K562 (cell line): ENCODE results near the gene DTX2. TPM values are rescaled to one million over a fixed set of nuclear protein-coding genes. Genes with fewer than 3 reads are reported as not detected.
A peak's percentile ranks its signal among the peaks of the same experiment; 100 is the strongest.
"Not testable (repeated sequence)": the region's sequence is repeated elsewhere in the genome, so short reads cannot be mapped to it uniquely, and the experiment has no call there.

Source experiments
- E2F3 ChIP-seq: fragments of 250-450 bp; sonication (Bioruptor Pico); IDR thresholded peaks from 2 replicates; pipeline ENCODE4 v1.4.0; 2020; ENCODE audit warnings: mild to moderate bottlenecking
- GABPA ChIP-seq: fragments of 200-800 bp; sonication (Bioruptor generic); conservative IDR thresholded peaks from 2 replicates; pipeline ENCODE4 v1.6.1; 2016; ENCODE audit warnings: low read depth, missing genetic modification characterization, missing compliant biosample characterization
- MBD2 ChIP-seq: sonication (generic); IDR thresholded peaks from 2 replicates; pipeline ENCODE4 v1.6.1; 2016; ENCODE audit warnings: low read depth, borderline replicate concordance
- MYC ChIP-seq, 2 experiments: fragments of 250-450 bp in 1 of 2; sonication (Bioruptor Pico) in 1 of 2; IDR thresholded peaks; 2 replicates each; pipeline versions ENCODE4 v1.5.1 to v1.6.1; 2012 to 2021; ENCODE audit warnings: low read depth in 2 of 2, borderline replicate concordance in 1 of 2, improper control_type of control experiment in 1 of 2, low read length in 1 of 2, mild to moderate bottlenecking in 1 of 2, moderate library complexity in 1 of 2
- NR2C2 ChIP-seq, 2 experiments: fragments of 200-800 bp in 1 of 2; sonication (Bioruptor generic) in 1 of 2; sonication (generic) in 1 of 2; formaldehyde crosslinking in 1 of 2; IDR thresholded peaks; 2 replicates each; pipeline versions ENCODE4 v1.6.1 to v1.8.0; 2016 to 2022; ENCODE audit warnings: mild to moderate bottlenecking in 1 of 2, missing compliant biosample characterization in 1 of 2, missing genetic modification characterization in 1 of 2, missing genetic modification reagents in 1 of 2
- NR3C1 ChIP-seq: sonication (generic); formaldehyde crosslinking; IDR thresholded peaks from 2 replicates; pipeline ENCODE4 v1.8.1; 2022; ENCODE audit warnings: missing genetic modification reagents
- POLR2A ChIP-seq: fragments of 450-650 bp; conservative IDR thresholded peaks from 2 replicates; pipeline ENCODE4 v1.6.1; 2016
- TGIF2 ChIP-seq: sonication (generic); formaldehyde crosslinking; IDR thresholded peaks from 2 replicates; pipeline ENCODE4 v1.8.1; 2022; ENCODE audit warnings: mild to moderate bottlenecking, missing genetic modification reagents, moderate library complexity
- TRIM24 ChIP-seq, 2 experiments: fragments of 450-650 bp; IDR thresholded peaks; 2 replicates each; pipeline ENCODE4 v1.6.1; 2016
- ZNF133 ChIP-seq: fragments of 250-450 bp; sonication (Bioruptor Pico); IDR thresholded peaks from 2 replicates; pipeline ENCODE4 v1.4.0; 2020; ENCODE audit warnings: mild to moderate bottlenecking
- polyA plus RNA-seq, 8 experiments: library from polyadenylated mRNA; depleted of rRNA in 4 of 8; stranded (reverse) in 5 of 8; unstranded in 3 of 8; fragments of >200 nt; fragmentation: Nextera tagmentation in 2 of 8; fragmentation: Illumina TruSeq in 1 of 8; extraction: Ambion mirVana in 2 of 8; extraction: Trizol in 1 of 8; gene quantifications; 2 replicates each; pipeline versions ENCODE4 v1.2.1 to v1.2.3, GENCODE V29; 2011 to 2014; ENCODE audit warnings: inconsistent platforms in 1 of 8, missing spikeins in 1 of 8
- total RNA-seq, 7 experiments: library from RNA; depleted of rRNA in 6 of 7; stranded (reverse); fragments of >200 nt in 6 of 7; fragmentation: Illumina TruSeq in 2 of 7; extraction: Trizol in 2 of 7; gene quantifications; 2 replicates each; pipeline versions ENCODE4 v1.2.1 to v1.2.3, GENCODE V29; 2011 to 2021; ENCODE audit warnings: low replicate concordance in 1 of 7
- TF ChIP-seq, protein P1 (sequence below): fragments of 450-650 bp; IDR thresholded peaks from 2 replicates; pipeline ENCODE4 v1.6.1; 2016; ENCODE audit warnings: mild to moderate bottlenecking, moderate library complexity
- TF ChIP-seq, protein P2 (sequence below): sonication (generic); formaldehyde crosslinking; IDR thresholded peaks from 2 replicates; pipeline ENCODE4 v1.8.0; 2022; ENCODE audit warnings: missing genetic modification reagents, mild to moderate bottlenecking, borderline replicate concordance

DTX2 gene
- total and polyA plus RNA-seq, 9 of the 15 experiments (the other 6 are each of a cell fraction or from before 2014, with no cell fraction given): 0.20 to 31.5 (median 9.8) TPM

DNA sequence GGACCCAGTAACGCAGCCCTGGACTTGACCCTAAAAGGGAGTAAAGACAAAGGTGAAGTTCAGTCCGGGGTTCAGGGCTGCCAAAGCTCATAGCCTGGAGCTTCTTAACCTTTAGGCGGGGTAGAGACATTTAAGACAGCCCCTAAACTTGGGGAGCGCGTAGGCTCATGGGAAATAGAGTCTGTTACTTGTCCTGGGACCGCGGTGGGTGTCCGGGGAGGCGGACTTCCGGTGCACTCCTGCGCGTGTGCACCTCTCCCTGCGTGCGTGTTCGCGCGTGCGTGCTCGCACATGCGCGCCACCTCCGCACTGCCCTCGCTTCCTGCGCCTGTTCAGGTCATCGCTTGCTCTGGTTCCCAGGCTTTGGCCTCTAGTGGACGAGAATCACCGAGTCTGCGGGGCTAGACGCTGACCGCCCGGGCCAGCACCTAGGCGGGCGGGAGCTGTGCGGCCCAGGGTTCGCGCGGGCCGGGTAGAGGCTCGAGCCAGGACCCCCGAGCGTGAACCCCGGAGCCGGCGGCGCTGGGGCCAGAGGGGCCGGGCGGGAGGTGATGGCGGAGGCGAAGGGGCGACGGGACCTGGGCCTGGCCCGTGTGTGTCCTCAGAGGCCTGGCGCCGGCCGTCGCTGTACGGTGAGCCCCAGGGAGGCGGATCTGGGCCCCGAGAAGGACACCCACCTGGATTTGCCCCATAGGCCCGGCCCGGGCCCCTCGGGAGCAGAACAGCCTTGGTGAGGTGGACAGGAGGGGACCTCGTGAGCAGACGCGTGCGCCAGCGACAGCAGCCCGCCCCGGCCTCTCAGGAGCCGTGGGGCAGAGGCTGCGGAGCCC is 87.7 kb downstream of the DTX2 start (continued):
- TF ChIP-seq, protein P1, sequence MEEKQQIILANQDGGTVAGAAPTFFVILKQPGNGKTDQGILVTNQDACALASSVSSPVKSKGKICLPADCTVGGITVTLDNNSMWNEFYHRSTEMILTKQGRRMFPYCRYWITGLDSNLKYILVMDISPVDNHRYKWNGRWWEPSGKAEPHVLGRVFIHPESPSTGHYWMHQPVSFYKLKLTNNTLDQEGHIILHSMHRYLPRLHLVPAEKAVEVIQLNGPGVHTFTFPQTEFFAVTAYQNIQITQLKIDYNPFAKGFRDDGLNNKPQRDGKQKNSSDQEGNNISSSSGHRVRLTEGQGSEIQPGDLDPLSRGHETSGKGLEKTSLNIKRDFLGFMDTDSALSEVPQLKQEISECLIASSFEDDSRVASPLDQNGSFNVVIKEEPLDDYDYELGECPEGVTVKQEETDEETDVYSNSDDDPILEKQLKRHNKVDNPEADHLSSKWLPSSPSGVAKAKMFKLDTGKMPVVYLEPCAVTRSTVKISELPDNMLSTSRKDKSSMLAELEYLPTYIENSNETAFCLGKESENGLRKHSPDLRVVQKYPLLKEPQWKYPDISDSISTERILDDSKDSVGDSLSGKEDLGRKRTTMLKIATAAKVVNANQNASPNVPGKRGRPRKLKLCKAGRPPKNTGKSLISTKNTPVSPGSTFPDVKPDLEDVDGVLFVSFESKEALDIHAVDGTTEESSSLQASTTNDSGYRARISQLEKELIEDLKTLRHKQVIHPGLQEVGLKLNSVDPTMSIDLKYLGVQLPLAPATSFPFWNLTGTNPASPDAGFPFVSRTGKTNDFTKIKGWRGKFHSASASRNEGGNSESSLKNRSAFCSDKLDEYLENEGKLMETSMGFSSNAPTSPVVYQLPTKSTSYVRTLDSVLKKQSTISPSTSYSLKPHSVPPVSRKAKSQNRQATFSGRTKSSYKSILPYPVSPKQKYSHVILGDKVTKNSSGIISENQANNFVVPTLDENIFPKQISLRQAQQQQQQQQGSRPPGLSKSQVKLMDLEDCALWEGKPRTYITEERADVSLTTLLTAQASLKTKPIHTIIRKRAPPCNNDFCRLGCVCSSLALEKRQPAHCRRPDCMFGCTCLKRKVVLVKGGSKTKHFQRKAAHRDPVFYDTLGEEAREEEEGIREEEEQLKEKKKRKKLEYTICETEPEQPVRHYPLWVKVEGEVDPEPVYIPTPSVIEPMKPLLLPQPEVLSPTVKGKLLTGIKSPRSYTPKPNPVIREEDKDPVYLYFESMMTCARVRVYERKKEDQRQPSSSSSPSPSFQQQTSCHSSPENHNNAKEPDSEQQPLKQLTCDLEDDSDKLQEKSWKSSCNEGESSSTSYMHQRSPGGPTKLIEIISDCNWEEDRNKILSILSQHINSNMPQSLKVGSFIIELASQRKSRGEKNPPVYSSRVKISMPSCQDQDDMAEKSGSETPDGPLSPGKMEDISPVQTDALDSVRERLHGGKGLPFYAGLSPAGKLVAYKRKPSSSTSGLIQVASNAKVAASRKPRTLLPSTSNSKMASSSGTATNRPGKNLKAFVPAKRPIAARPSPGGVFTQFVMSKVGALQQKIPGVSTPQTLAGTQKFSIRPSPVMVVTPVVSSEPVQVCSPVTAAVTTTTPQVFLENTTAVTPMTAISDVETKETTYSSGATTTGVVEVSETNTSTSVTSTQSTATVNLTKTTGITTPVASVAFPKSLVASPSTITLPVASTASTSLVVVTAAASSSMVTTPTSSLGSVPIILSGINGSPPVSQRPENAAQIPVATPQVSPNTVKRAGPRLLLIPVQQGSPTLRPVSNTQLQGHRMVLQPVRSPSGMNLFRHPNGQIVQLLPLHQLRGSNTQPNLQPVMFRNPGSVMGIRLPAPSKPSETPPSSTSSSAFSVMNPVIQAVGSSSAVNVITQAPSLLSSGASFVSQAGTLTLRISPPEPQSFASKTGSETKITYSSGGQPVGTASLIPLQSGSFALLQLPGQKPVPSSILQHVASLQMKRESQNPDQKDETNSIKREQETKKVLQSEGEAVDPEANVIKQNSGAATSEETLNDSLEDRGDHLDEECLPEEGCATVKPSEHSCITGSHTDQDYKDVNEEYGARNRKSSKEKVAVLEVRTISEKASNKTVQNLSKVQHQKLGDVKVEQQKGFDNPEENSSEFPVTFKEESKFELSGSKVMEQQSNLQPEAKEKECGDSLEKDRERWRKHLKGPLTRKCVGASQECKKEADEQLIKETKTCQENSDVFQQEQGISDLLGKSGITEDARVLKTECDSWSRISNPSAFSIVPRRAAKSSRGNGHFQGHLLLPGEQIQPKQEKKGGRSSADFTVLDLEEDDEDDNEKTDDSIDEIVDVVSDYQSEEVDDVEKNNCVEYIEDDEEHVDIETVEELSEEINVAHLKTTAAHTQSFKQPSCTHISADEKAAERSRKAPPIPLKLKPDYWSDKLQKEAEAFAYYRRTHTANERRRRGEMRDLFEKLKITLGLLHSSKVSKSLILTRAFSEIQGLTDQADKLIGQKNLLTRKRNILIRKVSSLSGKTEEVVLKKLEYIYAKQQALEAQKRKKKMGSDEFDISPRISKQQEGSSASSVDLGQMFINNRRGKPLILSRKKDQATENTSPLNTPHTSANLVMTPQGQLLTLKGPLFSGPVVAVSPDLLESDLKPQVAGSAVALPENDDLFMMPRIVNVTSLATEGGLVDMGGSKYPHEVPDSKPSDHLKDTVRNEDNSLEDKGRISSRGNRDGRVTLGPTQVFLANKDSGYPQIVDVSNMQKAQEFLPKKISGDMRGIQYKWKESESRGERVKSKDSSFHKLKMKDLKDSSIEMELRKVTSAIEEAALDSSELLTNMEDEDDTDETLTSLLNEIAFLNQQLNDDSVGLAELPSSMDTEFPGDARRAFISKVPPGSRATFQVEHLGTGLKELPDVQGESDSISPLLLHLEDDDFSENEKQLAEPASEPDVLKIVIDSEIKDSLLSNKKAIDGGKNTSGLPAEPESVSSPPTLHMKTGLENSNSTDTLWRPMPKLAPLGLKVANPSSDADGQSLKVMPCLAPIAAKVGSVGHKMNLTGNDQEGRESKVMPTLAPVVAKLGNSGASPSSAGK: peak; percentile 82
- TF ChIP-seq, protein P2, sequence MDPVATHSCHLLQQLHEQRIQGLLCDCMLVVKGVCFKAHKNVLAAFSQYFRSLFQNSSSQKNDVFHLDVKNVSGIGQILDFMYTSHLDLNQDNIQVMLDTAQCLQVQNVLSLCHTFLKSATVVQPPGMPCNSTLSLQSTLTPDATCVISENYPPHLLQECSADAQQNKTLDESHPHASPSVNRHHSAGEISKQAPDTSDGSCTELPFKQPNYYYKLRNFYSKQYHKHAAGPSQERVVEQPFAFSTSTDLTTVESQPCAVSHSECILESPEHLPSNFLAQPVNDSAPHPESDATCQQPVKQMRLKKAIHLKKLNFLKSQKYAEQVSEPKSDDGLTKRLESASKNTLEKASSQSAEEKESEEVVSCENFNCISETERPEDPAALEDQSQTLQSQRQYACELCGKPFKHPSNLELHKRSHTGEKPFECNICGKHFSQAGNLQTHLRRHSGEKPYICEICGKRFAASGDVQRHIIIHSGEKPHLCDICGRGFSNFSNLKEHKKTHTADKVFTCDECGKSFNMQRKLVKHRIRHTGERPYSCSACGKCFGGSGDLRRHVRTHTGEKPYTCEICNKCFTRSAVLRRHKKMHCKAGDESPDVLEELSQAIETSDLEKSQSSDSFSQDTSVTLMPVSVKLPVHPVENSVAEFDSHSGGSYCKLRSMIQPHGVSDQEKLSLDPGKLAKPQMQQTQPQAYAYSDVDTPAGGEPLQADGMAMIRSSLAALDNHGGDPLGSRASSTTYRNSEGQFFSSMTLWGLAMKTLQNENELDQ (CRISPR knock-in tag): 0 out of 2 replicates have a peak, but pooled peaks have one; percentile 14
- TF ChIP-seq POLR2A (peak; percentile 93), MYC (IDR thresholded peaks at IDR 0.05; ENCODE audit: low read depth, low read length) (peak; percentile 83), TGIF2 (CRISPR knock-in tag) (peak; percentile 77; the same call in 1 of the 2 replicates), GABPA (tag) (peak; percentile 89), MBD2 (0 out of 2 replicates have a peak, but pooled peaks have one; percentile 43), TRIM24 (IDR thresholded peaks at IDR 0.05) (0 out of 4 replicates have a peak, but pooled peaks of 1 of the 2 experiments have one; percentile 2), NR3C1 (CRISPR knock-in tag) (0 out of 2 replicates have a peak, but pooled peaks have one; percentile 52), E2F3 (CRISPR knock-in tag) (peak; percentile 17; the same call in 1 of the 2 replicates), ZNF133 (CRISPR knock-in tag) (0 out of 2 replicates have a peak, but pooled peaks have one; percentile 6), NR2C2 (CRISPR knock-in tag; IDR thresholded peaks at IDR 0.05) (peak; percentile 57; the same call in 1 of the 2 replicates), NR2C2 (tag; IDR thresholded peaks at IDR 0.05) (peak; percentile 85)
- TF ChIP-seq MYC (CRISPR knock-in tag; IDR thresholded peaks at IDR 0.05; ENCODE audit: borderline replicate concordance, low read depth): not testable (repeated sequence)
